Stimulated activated memory B cell treated with anti-CD40 and anti-IgM and Interleukin-4, amounts not matched to agents 10 μg/mL and 1 μg/mL and 100 μg/mL, for 72 hours (primary cell): ENCODE measurements around the gene APBA2.

Experiments used
- ATAC-seq: fragments of 150-1000 bp; cut with Tn5 transposase; 2 replicates; pipeline ENCODE4 v1.10.0; 2021
- H3K27ac Mint-ChIP-seq: one replicate; pipeline ENCODE4 v1.8.0; 2022; ENCODE audit warnings: mild to moderate bottlenecking, mixed read lengths
- H3K27me3 Mint-ChIP-seq: one replicate; pipeline ENCODE4 v1.8.0; 2022; ENCODE audit warnings: mixed read lengths
- H3K36me3 Mint-ChIP-seq: one replicate; pipeline ENCODE4 v1.8.0; 2022; ENCODE audit warnings: mixed read lengths
- H3K4me1 Mint-ChIP-seq: one replicate; pipeline ENCODE4 v1.8.0; 2022; ENCODE audit warnings: mixed read lengths
- H3K4me3 Mint-ChIP-seq: one replicate; pipeline ENCODE4 v1.8.0; 2022; ENCODE audit warnings: mild to moderate bottlenecking, moderate library complexity, mixed read lengths
- H3K9me3 Mint-ChIP-seq: one replicate; pipeline ENCODE4 v1.8.0; 2022; ENCODE audit warnings: mixed read lengths

Gene APBA2

GRCh38 chr15:29134239-29134638, 248.5 kb downstream of the APBA2 start:
- Mint-ChIP-seq H3K9me3 (no peaks in the 10 kb centered on the region), H3K4me3 (no peak overlapping the region), H3K27me3 (peaks cover 24% of the 10 kb centered on the region), H3K4me1 (no peaks in the 10 kb centered on the region), H3K27ac (no peak overlapping the region), H3K36me3 (no peaks in the 10 kb centered on the region)
- no peak for ATAC-seq

GRCh38 chr15:29134641-29135308, 249.0 kb downstream of the APBA2 start:
- Mint-ChIP-seq H3K36me3 (no peaks in the 10 kb centered on the region), H3K4me3 (no peak overlapping the region), H3K27me3 (peaks cover 29% of the 10 kb centered on the region), H3K4me1 (peaks cover 2% of the 10 kb centered on the region), H3K9me3 (no peaks in the 10 kb centered on the region), H3K27ac (no peak overlapping the region)
- ATAC-seq: no peak

- H3K27ac Mint-ChIP-seq: no peak overlapping the region
Measured at GRCh38 chr15:29135309-29135657, 249.5 kb downstream of the APBA2 start.

GRCh38 chr15:29135702-29136646, 250.2 kb downstream of the APBA2 start:
- Mint-ChIP-seq H3K9me3 (no peaks in the 10 kb centered on the region), H3K27me3 (peaks cover 41% of the 10 kb centered on the region), H3K4me1 (peaks cover 8% of the 10 kb centered on the region), H3K4me3 (no peak overlapping the region), H3K36me3 (no peaks in the 10 kb centered on the region), H3K27ac (no peak overlapping the region)
- ATAC-seq: no peak

More at GRCh38 chr15:29135309-29135657, 249.5 kb downstream of the APBA2 start:
- Mint-ChIP-seq H3K9me3 (no peaks in the 10 kb centered on the region), H3K36me3 (no peaks in the 10 kb centered on the region), H3K27me3 (peaks cover 34% of the 10 kb centered on the region), H3K4me3 (no peak overlapping the region), H3K4me1 (peaks cover 7% of the 10 kb centered on the region)
- ATAC-seq: no peak

GRCh38 chr15:29138260-29138659, 252.5 kb downstream of the APBA2 start:
- peaks cover 17% of the 10 kb centered on the region for H3K4me1 Mint-ChIP-seq
- peaks cover 64% of the 10 kb centered on the region for H3K27me3 Mint-ChIP-seq

GRCh38 chr15:29139072-29139471, 253.3 kb downstream of the APBA2 start:
- H3K4me3 Mint-ChIP-seq: no peak overlapping the region
- H3K36me3 Mint-ChIP-seq: no peaks in the 10 kb centered on the region
- peaks cover 64% of the 10 kb centered on the region for H3K27me3 Mint-ChIP-seq
- H3K9me3 Mint-ChIP-seq: no peaks in the 10 kb centered on the region
- ATAC-seq: no peak
- H3K27ac Mint-ChIP-seq: no peak overlapping the region
- H3K4me1 Mint-ChIP-seq: peaks cover 17% of the 10 kb centered on the region

More at GRCh38 chr15:29138260-29138659, 252.5 kb downstream of the APBA2 start:
- no peaks in the 10 kb centered on the region for H3K36me3 Mint-ChIP-seq
- no peak overlapping the region for H3K27ac Mint-ChIP-seq
- H3K4me3 Mint-ChIP-seq: no peak overlapping the region
- ATAC-seq: no peak
- H3K9me3 Mint-ChIP-seq: no peaks in the 10 kb centered on the region

GRCh38 chr15:29139540-29140459, 254.0 kb downstream of the APBA2 start:
- peaks cover 17% of the 10 kb centered on the region for H3K4me1 Mint-ChIP-seq
- no peak overlapping the region for H3K4me3 Mint-ChIP-seq
- ATAC-seq: no peak
- no peaks in the 10 kb centered on the region for H3K36me3 Mint-ChIP-seq
- H3K27me3 Mint-ChIP-seq: peaks cover 68% of the 10 kb centered on the region
- no peak overlapping the region for H3K27ac Mint-ChIP-seq
- no peaks in the 10 kb centered on the region for H3K9me3 Mint-ChIP-seq

- no peak overlapping the region for H3K4me3 Mint-ChIP-seq
- peaks cover 68% of the 10 kb centered on the region for H3K27me3 Mint-ChIP-seq
- peaks cover 17% of the 10 kb centered on the region for H3K4me1 Mint-ChIP-seq
Measured at GRCh38 chr15:29140475-29141307, 254.9 kb downstream of the APBA2 start.

GRCh38 chr15:29141308-29142128, 255.7 kb downstream of the APBA2 start:
- Mint-ChIP-seq H3K27ac (no peak overlapping the region), H3K4me1 (peaks cover 17% of the 10 kb centered on the region), H3K27me3 (peaks cover 68% of the 10 kb centered on the region), H3K36me3 (no peaks in the 10 kb centered on the region), H3K9me3 (no peaks in the 10 kb centered on the region), H3K4me3 (no peak overlapping the region)
- no peak for ATAC-seq

More at GRCh38 chr15:29140475-29141307, 254.9 kb downstream of the APBA2 start:
- no peak for ATAC-seq
- H3K9me3 Mint-ChIP-seq: no peaks in the 10 kb centered on the region
- H3K27ac Mint-ChIP-seq: no peak overlapping the region
- no peaks in the 10 kb centered on the region for H3K36me3 Mint-ChIP-seq

- Mint-ChIP-seq H3K4me3 (no peak overlapping the region), H3K27ac (no peak overlapping the region), H3K9me3 (no peaks in the 10 kb centered on the region), H3K27me3 (peaks cover 68% of the 10 kb centered on the region), H3K4me1 (peaks cover 17% of the 10 kb centered on the region), H3K36me3 (no peaks in the 10 kb centered on the region)
- ATAC-seq: peak; percentile 51
Measured at GRCh38 chr15:29142129-29142747, 256.5 kb downstream of the APBA2 start.

GRCh38 chr15:29143293-29143692, 257.5 kb downstream of the APBA2 start:
- no peak overlapping the region for H3K4me3 Mint-ChIP-seq
- no peaks in the 10 kb centered on the region for H3K36me3 Mint-ChIP-seq
- H3K27me3 Mint-ChIP-seq: peaks cover 63% of the 10 kb centered on the region
- no peak overlapping the region for H3K27ac Mint-ChIP-seq
- ATAC-seq: no peak
- no peaks in the 10 kb centered on the region for H3K9me3 Mint-ChIP-seq
- peaks cover 17% of the 10 kb centered on the region for H3K4me1 Mint-ChIP-seq

- ATAC-seq: no peak
- Mint-ChIP-seq H3K36me3 (no peaks in the 10 kb centered on the region), H3K4me3 (no peak overlapping the region), H3K4me1 (peaks cover 17% of the 10 kb centered on the region), H3K27ac (no peak overlapping the region), H3K9me3 (no peaks in the 10 kb centered on the region), H3K27me3 (peaks cover 55% of the 10 kb centered on the region)
Measured at GRCh38 chr15:29143909-29144635, 258.3 kb downstream of the APBA2 start.

GRCh38 chr15:29149738-29150075, 263.9 kb downstream of the APBA2 start:
- Mint-ChIP-seq H3K27ac (no peak overlapping the region), H3K36me3 (no peaks in the 10 kb centered on the region), H3K9me3 (peaks cover 7% of the 10 kb centered on the region), H3K27me3 (no peaks in the 10 kb centered on the region), H3K4me1 (no peaks in the 10 kb centered on the region), H3K4me3 (no peak overlapping the region)
- ATAC-seq: no peak
